HG02943 (cell line): Measurements from ENCODE around the gene SLC36A4.
"Not testable (repeated sequence)": the region's sequence is repeated elsewhere in the genome, so short reads cannot be mapped to it uniquely, and the experiment has no call there.

ENCODE experiments used
- ATAC-seq: cut with Tn5 transposase; IDR thresholded peaks from one replicate; pipeline ENCODE4 v1.9.1; 2021; ENCODE audit warnings: mild to moderate bottlenecking, low read depth, moderate library complexity; ENCODE audit not compliant: unreplicated experiment

The SLC36A4 gene

GRCh38 chr11:93128574-93128973, 69.2 kb downstream of the SLC36A4 start:
- no peak for ATAC-seq

- ATAC-seq: no peak
Observed at GRCh38 chr11:93123351-93123898, 74.4 kb downstream of the SLC36A4 start.

GRCh38 chr11:93122535-93123235, 75.1 kb downstream of the SLC36A4 start:
- ATAC-seq: no peak

- ATAC-seq: no peak
Observed at GRCh38 chr11:93118276-93118675, 79.5 kb downstream of the SLC36A4 start.

GRCh38 chr11:93117565-93117964, 80.2 kb downstream of the SLC36A4 start:
- ATAC-seq: no peak

GRCh38 chr11:93116641-93117441, 81.0 kb downstream of the SLC36A4 start:
- no peak for ATAC-seq

GRCh38 chr11:93114304-93114703, 83.5 kb downstream of the SLC36A4 start:
- ATAC-seq: no peak

GRCh38 chr11:93113824-93114223, 84.0 kb downstream of the SLC36A4 start:
- ATAC-seq: no peak

GRCh38 chr11:93111147-93111546, 86.6 kb downstream of the SLC36A4 start:
- not testable (repeated sequence) for ATAC-seq

- ATAC-seq: no peak
Observed at GRCh38 chr11:93100211-93100610, 97.6 kb downstream of the SLC36A4 start.

GRCh38 chr11:93099806-93100205, 98.0 kb downstream of the SLC36A4 start:
- ATAC-seq: no peak
